ENCODE measurements around the gene TMEM219. TPM values are rescaled to one million over a fixed set of nuclear protein-coding genes. Genes with fewer than 3 reads are reported as not detected.

Gene TMEM219
- total RNA-seq, 4 donors from 2014 or later, result 53.8 to 149 (median 120) TPM

DNA sequence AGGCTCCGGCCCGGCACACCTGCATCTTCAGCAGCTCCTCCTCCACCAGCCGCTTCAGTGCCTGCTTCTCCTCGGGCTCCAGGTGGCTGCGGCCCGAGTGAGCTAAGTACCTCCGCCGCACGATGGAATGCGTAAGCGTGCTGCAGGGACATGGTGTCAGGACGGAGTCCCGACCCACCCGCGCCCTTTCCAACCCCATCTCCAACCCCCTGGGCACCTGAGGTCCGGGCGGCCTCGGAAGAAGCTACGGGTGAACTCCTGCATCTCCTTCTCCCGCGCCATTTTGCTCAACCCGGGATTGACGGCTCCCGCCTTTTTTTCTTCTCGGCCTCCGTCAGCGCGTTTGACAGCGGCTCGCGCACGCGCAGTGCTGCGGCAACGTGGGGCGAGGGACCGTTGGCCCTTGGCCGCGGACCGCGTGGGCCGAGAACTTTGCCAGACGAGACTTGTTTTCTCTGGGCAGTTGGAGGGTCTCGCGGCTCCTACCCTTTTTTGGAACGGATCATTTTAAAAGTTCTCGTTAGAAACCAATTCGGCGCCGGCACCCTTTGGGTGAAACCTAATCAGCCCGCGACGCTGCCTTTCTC, 33.5 kb downstream of the TMEM219 start, which contains the start of gene HIRIP3:
HIRIP3 (minus strand) TSS at position 294 of the 587 bp plus-strand sequence; CDS start at position 282, 12 bp downstream.
- TF ChIP-seq, protein P1, sequence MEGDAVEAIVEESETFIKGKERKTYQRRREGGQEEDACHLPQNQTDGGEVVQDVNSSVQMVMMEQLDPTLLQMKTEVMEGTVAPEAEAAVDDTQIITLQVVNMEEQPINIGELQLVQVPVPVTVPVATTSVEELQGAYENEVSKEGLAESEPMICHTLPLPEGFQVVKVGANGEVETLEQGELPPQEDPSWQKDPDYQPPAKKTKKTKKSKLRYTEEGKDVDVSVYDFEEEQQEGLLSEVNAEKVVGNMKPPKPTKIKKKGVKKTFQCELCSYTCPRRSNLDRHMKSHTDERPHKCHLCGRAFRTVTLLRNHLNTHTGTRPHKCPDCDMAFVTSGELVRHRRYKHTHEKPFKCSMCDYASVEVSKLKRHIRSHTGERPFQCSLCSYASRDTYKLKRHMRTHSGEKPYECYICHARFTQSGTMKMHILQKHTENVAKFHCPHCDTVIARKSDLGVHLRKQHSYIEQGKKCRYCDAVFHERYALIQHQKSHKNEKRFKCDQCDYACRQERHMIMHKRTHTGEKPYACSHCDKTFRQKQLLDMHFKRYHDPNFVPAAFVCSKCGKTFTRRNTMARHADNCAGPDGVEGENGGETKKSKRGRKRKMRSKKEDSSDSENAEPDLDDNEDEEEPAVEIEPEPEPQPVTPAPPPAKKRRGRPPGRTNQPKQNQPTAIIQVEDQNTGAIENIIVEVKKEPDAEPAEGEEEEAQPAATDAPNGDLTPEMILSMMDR (IDR thresholded peaks at IDR 0.05; ENCODE audit: low read depth), result no peak

GRCh38 chr16:29995911-29996765, 34.3 kb downstream of the TMEM219 start, which contains the start of gene INO80E:
TSS of gene INO80E (plus strand) at chr16:29996241. CDS start at chr16:29996311, 70 bp downstream.
- TF ChIP-seq, protein P1 (IDR thresholded peaks at IDR 0.05; ENCODE audit: low read depth), result no peak

- TF ChIP-seq, protein P1 (IDR thresholded peaks at IDR 0.05; ENCODE audit: low read depth), result no peak
Measured at GRCh38 chr16:29996766-29997250, 34.9 kb downstream of the TMEM219 start.

GRCh38 chr16:29999605-30000004, 37.7 kb downstream of the TMEM219 start:
- TF ChIP-seq, protein P1 (IDR thresholded peaks at IDR 0.05; ENCODE audit: low read depth), result no peak

DNA sequence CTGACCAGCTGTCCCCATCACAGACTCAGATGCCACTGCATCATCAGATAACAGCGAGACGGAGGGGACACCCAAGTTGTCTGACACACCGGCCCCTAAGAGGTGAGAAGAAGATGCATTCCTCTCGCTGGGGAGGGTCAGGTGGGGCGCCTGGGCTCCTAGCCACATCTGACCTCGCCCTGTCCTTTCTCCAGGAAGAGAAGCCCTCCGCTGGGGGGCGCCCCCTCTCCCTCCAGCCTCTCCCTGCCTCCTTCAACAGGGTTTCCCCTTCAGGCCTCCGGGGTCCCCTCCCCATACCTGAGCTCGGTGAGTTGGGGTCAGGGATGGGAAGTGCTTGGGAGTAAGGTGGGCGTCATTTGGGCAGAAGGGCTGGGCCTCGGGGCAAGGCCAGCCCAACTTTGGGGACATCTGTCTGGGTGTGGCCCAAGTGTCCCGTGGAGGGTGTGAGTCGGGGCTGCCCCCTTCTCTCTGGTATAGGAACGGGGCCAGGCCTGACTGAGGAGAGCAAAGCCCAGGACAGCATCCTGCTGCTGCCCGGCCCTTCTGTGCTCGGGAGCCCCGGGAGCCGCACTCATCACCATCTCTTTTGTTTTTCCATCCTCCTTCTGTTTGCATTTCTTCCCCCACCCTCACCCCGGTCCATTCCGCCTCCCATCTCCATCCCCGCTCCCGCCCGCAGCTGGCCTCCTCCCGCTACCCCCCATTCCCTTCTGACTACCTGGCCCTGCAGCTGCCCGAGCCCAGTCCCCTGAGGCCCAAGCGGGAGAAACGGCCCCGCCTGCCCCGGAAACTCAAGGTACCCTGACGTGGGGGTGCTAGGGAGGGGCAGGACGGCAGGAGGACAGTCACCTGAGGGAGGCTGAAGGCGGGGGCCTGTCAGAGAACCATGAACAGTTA, 39.1 kb downstream of the TMEM219 start:
- TF ChIP-seq, protein P1 (IDR thresholded peaks at IDR 0.05; ENCODE audit: low read depth), result no peak

GRCh38 chr16:30002614-30003346, 40.9 kb downstream of the TMEM219 start:
- TF ChIP-seq, protein P1 (IDR thresholded peaks at IDR 0.05; ENCODE audit: low read depth), result no peak
